Ishikawa (cell line): ENCODE results near the gene TSC22D1.

Source experiments
- CREB1 ChIP-seq: IDR thresholded peaks from 2 replicates; pipeline ENCODE4 v1.6.1; 2012; ENCODE audit warnings: low read depth
- EGR1 ChIP-seq: IDR thresholded peaks from 2 replicates; pipeline ENCODE4 v1.6.1; 2012

GRCh38 chr13:44414716-44415115, 161.4 kb downstream of the TSC22D1 start:
- TF ChIP-seq EGR1 (no peak), CREB1 (no peak)
